IMR-90 (cell line): ENCODE data around the gene OR51A2. TPM values are rescaled to one million over a fixed set of nuclear protein-coding genes. Genes with fewer than 3 reads are reported as not detected.

ENCODE experiments used
- ATAC-seq: fragments of 200-7000 bp; cut with Tn5 transposase; 2 replicates; pipeline ENCODE4 v1.9.1; 2020; ENCODE audit warnings: low read depth, mild to moderate bottlenecking, moderate library complexity
- BruUV-seq: library from RNA; stranded (reverse); fragments of 400-500 nt; replicated peaks from 2 replicates; lab custom pipeline; 2021; lab: Mats Ljungman, UMichigan
- CTCF ChIA-PET: fragments of 300-600 bp; formaldehyde crosslinking; extraction: SDS; loops from one replicate; lab custom pipeline; 2021; ENCODE audit warnings: antibody characterized with exemption; lab: Yijun Ruan, JAX
- POLR2A ChIA-PET: fragments of 300-600 bp; sonication (Branson Sonifier 250); formaldehyde crosslinking; loops from one replicate; lab custom pipeline; 2022; ENCODE audit warnings: antibody characterized with exemption; ENCODE audit not compliant: unreplicated experiment; lab: Charles Lee
- DNase-seq: peaks from one replicate; pipeline ENCODE4 v3.0.0; 2013
- H2AFZ ChIP-seq: replicated peaks from 2 replicates; pipeline ENCODE3; 2013; ENCODE audit warnings: low read length, mild to moderate bottlenecking; ENCODE audit not compliant: poor library complexity
- H2AK5ac ChIP-seq: 2 replicates; pipeline ENCODE4 v1.6.1; 2013; ENCODE audit warnings: low read depth, low read length, inconsistent platforms
- H2AK9ac ChIP-seq: replicated peaks from 2 replicates; pipeline ENCODE3; 2013; ENCODE audit warnings: mild to moderate bottlenecking, low read depth, low read length, moderate library complexity; ENCODE audit not compliant: poor library complexity
- H2BK120ac ChIP-seq: 2 replicates; pipeline ENCODE4 v1.6.1; 2013; ENCODE audit warnings: low read depth, low read length, inconsistent platforms
- H2BK15ac ChIP-seq: 3 replicates; pipeline ENCODE4 v1.6.1; 2013; ENCODE audit warnings: low read depth, low read length, inconsistent platforms
- H2BK20ac ChIP-seq: 2 replicates; pipeline ENCODE4 v1.6.1; 2013; ENCODE audit warnings: low read depth, mild to moderate bottlenecking, inconsistent platforms, low read length, moderate library complexity
- H2BK5ac ChIP-seq: 2 replicates; pipeline ENCODE4 v1.6.1; 2013; ENCODE audit warnings: mild to moderate bottlenecking, low read depth, low read length, inconsistent platforms; ENCODE audit not compliant: poor library complexity, severe bottlenecking
- H3K14ac ChIP-seq: replicated peaks from 2 replicates; pipeline ENCODE4 v1.6.1; 2013; ENCODE audit warnings: low read depth, low read length, inconsistent platforms
- H3K18ac ChIP-seq: 2 replicates; pipeline ENCODE4 v1.6.1; 2013; ENCODE audit warnings: low read depth, low read length, control low read depth
- H3K23ac ChIP-seq: 2 replicates; pipeline ENCODE4 v1.6.1; 2013; ENCODE audit warnings: low read depth, low read length, inconsistent platforms
- H3K27ac ChIP-seq: 2 replicates; pipeline ENCODE4 v1.5.1; 2013; ENCODE audit warnings: mild to moderate bottlenecking, control low read depth, low read length; ENCODE audit not compliant: insufficient read depth
- H3K27me3 ChIP-seq: 2 replicates; pipeline ENCODE4 v1.6.1; 2013; ENCODE audit warnings: low read length; ENCODE audit not compliant: control insufficient read depth, insufficient read depth
- H3K36me3 ChIP-seq: 2 replicates; pipeline ENCODE4 v1.6.1; 2013; ENCODE audit warnings: low read length, mixed read lengths; ENCODE audit not compliant: control insufficient read depth, insufficient read depth
- H3K4ac ChIP-seq: 2 replicates; pipeline ENCODE4 v1.6.1; 2013; ENCODE audit warnings: low read depth, low read length, inconsistent platforms
- H3K4me1 ChIP-seq: 2 replicates; pipeline ENCODE4 v1.6.1; 2013; ENCODE audit warnings: low read length, mixed read lengths; ENCODE audit not compliant: control insufficient read depth, insufficient read depth
- H3K4me2 ChIP-seq: 2 replicates; pipeline ENCODE4 v1.6.1; 2013; ENCODE audit warnings: low read depth, mild to moderate bottlenecking, control low read depth, low read length, moderate library complexity
- H3K4me3 ChIP-seq: 2 replicates; pipeline ENCODE4 v1.5.1; 2013; ENCODE audit warnings: low read depth, mild to moderate bottlenecking, control low read depth, low read length, moderate library complexity; ENCODE audit not compliant: insufficient read depth
- H3K56ac ChIP-seq: 2 replicates; pipeline ENCODE4 v1.6.1; 2013; ENCODE audit warnings: low read length, inconsistent platforms; ENCODE audit not compliant: insufficient read depth; ENCODE audit errors: extremely low read depth
- H3K79me1 ChIP-seq, 2 experiments: 2 replicates each; pipeline ENCODE4 v1.6.1; 2013; ENCODE audit warnings: low read length in 2 of 2, inconsistent platforms in 1 of 2, low read depth in 1 of 2
- H3K9ac ChIP-seq: 2 replicates; pipeline ENCODE4 v1.6.1; 2013; ENCODE audit warnings: low read depth, low read length, control low read depth
- H3K9me1 ChIP-seq: 2 replicates; pipeline ENCODE4 v1.6.1; 2013; ENCODE audit warnings: low read length, inconsistent platforms; ENCODE audit not compliant: insufficient read depth
- H3K9me3 ChIP-seq: 2 replicates; pipeline ENCODE4 v1.6.1; 2013; ENCODE audit warnings: low read length; ENCODE audit not compliant: control insufficient read depth, insufficient read depth
- H4K20me1 ChIP-seq: 2 replicates; pipeline ENCODE4 v1.6.1; 2013; ENCODE audit warnings: low read length, inconsistent platforms; ENCODE audit not compliant: insufficient read depth
- H4K5ac ChIP-seq: 2 replicates; pipeline ENCODE4 v1.6.1; 2013; ENCODE audit warnings: mild to moderate bottlenecking, low read depth, low read length, control low read depth
- H4K8ac ChIP-seq, 2 experiments: 2 replicates each; pipeline ENCODE4 v1.6.1; 2013; ENCODE audit warnings: low read depth in 2 of 2, low read length in 2 of 2, control low read depth in 1 of 2, inconsistent platforms in 1 of 2
- H4K91ac ChIP-seq: 2 replicates; pipeline ENCODE4 v1.6.1; 2013; ENCODE audit warnings: low read depth, low read length, inconsistent platforms; ENCODE audit not compliant: insufficient read depth
- FOS ChIP-seq: fragments of 150-350 bp; IDR thresholded peaks from 2 replicates; pipeline ENCODE4 v1.6.1; 2016; ENCODE audit warnings: low read depth, low read length
- MAFK ChIP-seq: IDR thresholded peaks from 2 replicates; pipeline ENCODE4 v1.6.1; 2012; ENCODE audit warnings: low read depth, low read length, improper control_type of control experiment
- WGBS, 2 experiments: methylation state at CpG; one replicate each; pipeline versions ENCODE4 v1.1.5 to v1.1.7; 2013; ENCODE audit warnings: missing lambda C conversion rate in 2 of 2; ENCODE audit not compliant: insufficient read length in 1 of 2; ENCODE audit errors: extremely low coverage in 2 of 2; 5-methylcytosine and 5-hydroxymethylcytosine counted together
- dilution Hi-C: fragments of 300-500 bp; cut with HindIII; formaldehyde crosslinking; loops from one replicate; pipeline ENCODE4 v1.14.3; 2018; ENCODE audit warnings: low sequenced_read_pairs; ENCODE audit not compliant: unreplicated experiment
- in situ Hi-C: fragments of 300-500 bp; cut with MboI; formaldehyde crosslinking; loops from 3 replicates; pipeline ENCODE4 v1.14.3; 2019; ENCODE audit warnings: low sequenced_read_pairs, inconsistent platforms, mixed read lengths
- intact Hi-C: fragments of 100-400 bp; cut with micrococcal nuclease; formaldehyde crosslinking; loops from 2 replicates; pipeline ENCODE4 v1.10.0; 2022
- polyA plus RNA-seq, 3 experiments: library from polyadenylated mRNA; depleted of rRNA; stranded (reverse); fragments of >200 nt; gene quantifications; 2 replicates each; pipeline ENCODE4 v1.2.3, GENCODE V29; 2012; ENCODE audit warnings: low replicate concordance in 1 of 3
- total RNA-seq: library from RNA; depleted of rRNA; stranded (reverse); fragments of >200 nt; gene quantifications from 2 replicates; pipeline ENCODE4 v1.2.3, GENCODE V29; 2012

The OR51A2 gene
- total and polyA plus RNA-seq, 2 of the 4 experiments (the other 2 are of a cell fraction) = not detected

GRCh38 chr11:4960877-4961276, 5.4 kb upstream of the OR51A2 start:
- H3K4me2 ChIP-seq = no peak overlapping the region
- intact Hi-C loops (no loop called here), dilution Hi-C loops (no loop called here), in situ Hi-C loops (no loop called here)
- WGBS, 2 experiments = no CpG with 5 or more reads among the region's 3 CpGs
- no peak overlapping the region for H3K4ac ChIP-seq
- no peaks in the 10 kb centered on the region for H3K4me1 ChIP-seq
- H2BK5ac ChIP-seq = no peak overlapping the region
- H3K36me3 ChIP-seq = no peaks in the 10 kb centered on the region
- TF ChIP-seq MAFK = no peak
- TF ChIP-seq FOS = 0 out of 2 replicates have a peak, but pooled peaks have one; percentile 17
- H4K5ac ChIP-seq = no peak overlapping the region
- no peaks in the 10 kb centered on the region for H3K9me3 ChIP-seq
- no peak overlapping the region for H2AFZ ChIP-seq
- H2AK9ac ChIP-seq = no peak overlapping the region
- H3K27me3 ChIP-seq = no peaks in the 10 kb centered on the region; the same call in 1 of the 2 replicates
- no peak overlapping the region for H2BK15ac ChIP-seq
- H3K4me3 ChIP-seq = no peak overlapping the region
- DNase-seq = no peak
- no peak overlapping the region for H4K91ac ChIP-seq
- no peak overlapping the region for H2BK20ac ChIP-seq
- no peaks in the 10 kb centered on the region for H3K9me1 ChIP-seq
- H3K14ac ChIP-seq = no peak overlapping the region
- H3K18ac ChIP-seq = no peak overlapping the region
- CTCF ChIA-PET = no interaction called here
- no peaks in the 10 kb centered on the region for H4K20me1 ChIP-seq
- POLR2A ChIA-PET = no interaction called here
- H2BK120ac ChIP-seq = no peak overlapping the region
- H4K8ac ChIP-seq = no peak overlapping the region
- H2AK5ac ChIP-seq = no peak overlapping the region
- H3K27ac ChIP-seq = no peak overlapping the region
- H3K56ac ChIP-seq = no peak overlapping the region
- no TSS peak for BruUV-seq
- ATAC-seq = no peak
- no peak overlapping the region for H3K23ac ChIP-seq
- H3K9ac ChIP-seq = no peak overlapping the region
- no peaks in the 10 kb centered on the region for H3K79me1 ChIP-seq
